Measurements from ENCODE around the gene MYG1. TPM values are rescaled to one million over a fixed set of nuclear protein-coding genes. Genes with fewer than 3 reads are reported as not detected.

MYG1 gene
- total RNA-seq, 1 donor = 39.5 TPM

GRCh38 chr12:53347905-53348304 lies 48.4 kb downstream of the MYG1 start:
- H3K4me3 ChIP-seq (ENCODE audit: low read depth, low read length) = no peak overlapping the region
- TF ChIP-seq CTCF (IDR thresholded peaks at IDR 0.05; ENCODE audit: insufficient read depth, low read length) = no peak
- no peak for DNase-seq (ENCODE audit: low read depth)

GRCh38 chr12:53352331-53353256 lies 53.1 kb downstream of the MYG1 start:
- peak; percentile 83 for TF ChIP-seq CTCF (IDR thresholded peaks at IDR 0.05; ENCODE audit: insufficient read depth, low read length)
- DNase-seq (ENCODE audit: low read depth) = peak; percentile 92
- H3K4me3 ChIP-seq (ENCODE audit: low read depth, low read length) = no peak overlapping the region

GRCh38 chr12:53353257-53353655 lies 53.8 kb downstream of the MYG1 start:
- DNase-seq (ENCODE audit: low read depth) = no peak
- no peak for TF ChIP-seq CTCF (IDR thresholded peaks at IDR 0.05; ENCODE audit: insufficient read depth, low read length)
- no peak overlapping the region for H3K4me3 ChIP-seq (ENCODE audit: low read depth, low read length)

- no peak for DNase-seq (ENCODE audit: low read depth)
- TF ChIP-seq CTCF (IDR thresholded peaks at IDR 0.05; ENCODE audit: insufficient read depth, low read length) = no peak
These were observed 55.6 kb downstream of the MYG1 start for GRCh38 chr12:53355121-53355520.

More at GRCh38 chr12:53355121-53355520, 55.6 kb downstream of the MYG1 start:
- H3K4me3 ChIP-seq (ENCODE audit: low read depth, low read length) = no peak overlapping the region

Other genes starting within 250 kb of the MYG1 start
- gene TNS2, start 249.6 kb upstream of the MYG1 start, total RNA-seq (ENCODE audit: low replicate concordance) = 60.5 and 77.4 TPM in 2 replicates
- gene SPRYD3, start 220.3 kb upstream of the MYG1 start, total RNA-seq (ENCODE audit: low replicate concordance) = 27.1 and 33.0 TPM in 2 replicates
- 723 and 2,626 TPM in 2 replicates for gene IGFBP6, start 202.0 kb upstream of the MYG1 start, total RNA-seq (ENCODE audit: low replicate concordance)
- 0.09 TPM in 1 of 2 replicates, not detected in the other for gene SOAT2, start 196.2 kb upstream of the MYG1 start, total RNA-seq (ENCODE audit: low replicate concordance)
- 12.6 and 16.3 TPM in 2 replicates for gene ZNF740, start 119.0 kb upstream of the MYG1 start, total RNA-seq (ENCODE audit: low replicate concordance)
- 8.7 and 23.4 TPM in 2 replicates for gene CSAD, start 118.8 kb upstream of the MYG1 start, total RNA-seq (ENCODE audit: low replicate concordance)
- 0.54 TPM in 1 of 2 replicates, not detected in the other for gene ITGB7, start 92.4 kb upstream of the MYG1 start, total RNA-seq (ENCODE audit: low replicate concordance)
- 43.9 and 69.4 TPM in 2 replicates for gene RARG, start 67.5 kb upstream of the MYG1 start, total RNA-seq (ENCODE audit: low replicate concordance)
- 1.5 and 13.5 TPM in 2 replicates for gene ESPL1, start 31.4 kb upstream of the MYG1 start, total RNA-seq (ENCODE audit: low replicate concordance)
- gene PFDN5, start 4.2 kb upstream of the MYG1 start, total RNA-seq (ENCODE audit: low replicate concordance) = 441 and 577 TPM in 2 replicates
- 16.4 and 46.4 TPM in 2 replicates for gene AAAS, start 21.9 kb downstream of the MYG1 start, total RNA-seq (ENCODE audit: low replicate concordance)
- gene SP7, start 36.7 kb downstream of the MYG1 start, total RNA-seq (ENCODE audit: low replicate concordance) = not detected in 2 replicates
- 28.0 and 63.3 TPM in 2 replicates for gene SP1, start 80.5 kb downstream of the MYG1 start, total RNA-seq (ENCODE audit: low replicate concordance)
- gene AMHR2, start 124.2 kb downstream of the MYG1 start, total RNA-seq (ENCODE audit: low replicate concordance) = not detected in 2 replicates
- 59.5 and 60.0 TPM in 2 replicates for gene PRR13, start 142.0 kb downstream of the MYG1 start, total RNA-seq (ENCODE audit: low replicate concordance)
- gene PCBP2, start 152.4 kb downstream of the MYG1 start, total RNA-seq (ENCODE audit: low replicate concordance) = 165 and 233 TPM in 2 replicates
- 32.1 and 118 TPM in 2 replicates for gene MAP3K12, start 199.8 kb downstream of the MYG1 start, total RNA-seq (ENCODE audit: low replicate concordance)
- 32.4 and 43.9 TPM in 2 replicates for gene TARBP2, start 201.6 kb downstream of the MYG1 start, total RNA-seq (ENCODE audit: low replicate concordance)
- gene NPFF, start 207.8 kb downstream of the MYG1 start, total RNA-seq (ENCODE audit: low replicate concordance) = not detected in 2 replicates